ENCODE data around the gene SOWAHD. TPM values are rescaled to one million over a fixed set of nuclear protein-coding genes. Genes with fewer than 3 reads are reported as not detected.
"Not testable (repeated sequence)": the region's sequence is repeated elsewhere in the genome, so short reads cannot be mapped to it uniquely, and the experiment has no call there.

SOWAHD gene
- total RNA-seq, 4 donors from 2014 or later, result 0.64 TPM; not detected in 3

GRCh38 chrX:119763836-119764387, 5.5 kb downstream of the SOWAHD start:
- no peak for DNase-seq (ENCODE audit: low spot score in 2 of 2)
- Histone ChIP-seq H3K4me3 (no peak overlapping the region), H3K9me3 (no peaks in the 10 kb centered on the region), H3K27me3 (no peaks in the 10 kb centered on the region), H3K36me3 (no peaks in the 10 kb centered on the region), H3K27ac (no peak overlapping the region), H3K4me1 (peaks cover 2% of the 10 kb centered on the region)
- 81% methylated on average over 6 of the region's 6 CpGs for WGBS
- TF ChIP-seq, protein P1, sequence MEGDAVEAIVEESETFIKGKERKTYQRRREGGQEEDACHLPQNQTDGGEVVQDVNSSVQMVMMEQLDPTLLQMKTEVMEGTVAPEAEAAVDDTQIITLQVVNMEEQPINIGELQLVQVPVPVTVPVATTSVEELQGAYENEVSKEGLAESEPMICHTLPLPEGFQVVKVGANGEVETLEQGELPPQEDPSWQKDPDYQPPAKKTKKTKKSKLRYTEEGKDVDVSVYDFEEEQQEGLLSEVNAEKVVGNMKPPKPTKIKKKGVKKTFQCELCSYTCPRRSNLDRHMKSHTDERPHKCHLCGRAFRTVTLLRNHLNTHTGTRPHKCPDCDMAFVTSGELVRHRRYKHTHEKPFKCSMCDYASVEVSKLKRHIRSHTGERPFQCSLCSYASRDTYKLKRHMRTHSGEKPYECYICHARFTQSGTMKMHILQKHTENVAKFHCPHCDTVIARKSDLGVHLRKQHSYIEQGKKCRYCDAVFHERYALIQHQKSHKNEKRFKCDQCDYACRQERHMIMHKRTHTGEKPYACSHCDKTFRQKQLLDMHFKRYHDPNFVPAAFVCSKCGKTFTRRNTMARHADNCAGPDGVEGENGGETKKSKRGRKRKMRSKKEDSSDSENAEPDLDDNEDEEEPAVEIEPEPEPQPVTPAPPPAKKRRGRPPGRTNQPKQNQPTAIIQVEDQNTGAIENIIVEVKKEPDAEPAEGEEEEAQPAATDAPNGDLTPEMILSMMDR (IDR thresholded peaks at IDR 0.05), result no peak
- TF ChIP-seq POLR2A (IDR thresholded peaks at IDR 0.05), result no peak
- TF ChIP-seq POLR2AphosphoS5 (IDR thresholded peaks at IDR 0.05), result no peak
- no peak for TF ChIP-seq EP300 (IDR thresholded peaks at IDR 0.05)

DNA sequence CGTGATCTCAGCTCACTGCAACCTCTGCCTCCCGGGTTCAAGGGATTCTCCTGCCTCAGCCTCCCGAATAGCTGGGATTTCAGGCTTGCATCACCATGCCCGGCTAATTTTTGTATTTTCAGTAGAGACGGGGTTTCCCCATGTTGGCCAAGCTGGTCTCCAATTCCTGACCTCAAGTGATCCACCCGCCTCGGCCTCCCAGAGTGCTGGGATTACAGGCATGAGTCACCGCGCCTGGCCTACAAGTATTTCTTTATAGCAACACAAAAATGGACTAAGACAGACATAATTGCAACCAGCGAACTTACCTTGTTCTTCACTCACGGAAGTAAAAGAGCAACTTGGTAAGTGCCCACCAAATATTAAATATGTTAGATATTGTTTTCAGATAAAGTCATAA, 10.0 kb downstream of the SOWAHD start:
- H3K27ac ChIP-seq; H3K36me3 ChIP-seq; H3K9me3 ChIP-seq; H3K4me1 ChIP-seq; H3K4me3 ChIP-seq; DNase-seq (ENCODE audit: low spot score in 2 of 2); H3K27me3 ChIP-seq: not testable (repeated sequence)
- WGBS, result 89% methylated on average over 11 of the region's 11 CpGs

GRCh38 chrX:119769388-119769787, 11.0 kb downstream of the SOWAHD start:
- not testable (repeated sequence) for H3K36me3 ChIP-seq; H3K27ac ChIP-seq; H3K4me1 ChIP-seq; H3K27me3 ChIP-seq; DNase-seq (ENCODE audit: low spot score in 2 of 2); H3K9me3 ChIP-seq; H3K4me3 ChIP-seq
- WGBS, result 86% methylated on average over 3 of the region's 3 CpGs

DNA sequence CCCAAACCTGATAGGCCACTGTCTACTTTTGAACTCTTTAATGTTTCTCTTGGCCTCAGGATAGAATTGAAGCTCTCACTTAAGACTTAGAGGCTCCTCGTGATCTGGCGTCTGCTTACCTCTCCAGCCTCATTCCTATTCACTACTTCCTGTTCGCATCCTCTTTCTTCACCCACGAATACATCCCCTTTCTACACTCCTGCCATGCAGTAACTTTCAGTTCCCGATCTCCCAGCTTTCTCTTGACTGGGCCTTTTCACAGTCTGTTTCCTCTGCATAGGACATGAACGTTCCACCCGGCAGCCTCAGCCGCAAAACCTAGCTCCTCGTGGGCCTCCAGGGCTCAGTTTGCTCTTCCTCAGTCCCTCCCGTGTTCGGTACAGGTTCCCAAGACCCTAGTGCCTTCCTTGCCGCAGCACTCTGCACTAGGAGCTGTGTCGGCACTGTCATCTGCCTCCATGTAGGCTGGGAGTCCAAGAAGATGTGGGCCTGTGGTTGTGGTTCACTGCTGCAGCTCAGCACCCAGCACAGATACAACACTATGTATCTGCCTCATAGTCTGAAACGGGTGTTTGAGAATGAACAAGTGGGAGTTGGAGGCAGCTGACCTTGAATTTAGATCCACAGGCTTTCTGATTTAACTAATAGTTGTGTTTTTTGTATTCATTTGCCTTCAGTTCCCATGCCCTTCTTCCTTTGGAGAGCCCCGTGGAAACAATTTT, 17.3 kb downstream of the SOWAHD start:
- DNase-seq (ENCODE audit: low spot score in 2 of 2), result no peak
- H3K27me3 ChIP-seq, result no peaks in the 10 kb centered on the region
- no peaks in the 10 kb centered on the region for H3K36me3 ChIP-seq
- TF ChIP-seq, protein P1 (IDR thresholded peaks at IDR 0.05), result no peak
- TF ChIP-seq POLR2AphosphoS5 (IDR thresholded peaks at IDR 0.05) (no peak), POLR2A (IDR thresholded peaks at IDR 0.05) (no peak), EP300 (IDR thresholded peaks at IDR 0.05) (no peak)
- H3K4me3 ChIP-seq, result no peak overlapping the region
- no peaks in the 10 kb centered on the region for H3K9me3 ChIP-seq
- no peaks in the 10 kb centered on the region for H3K4me1 ChIP-seq
- 87% methylated on average over 15 of the region's 15 CpGs for WGBS
- no peak overlapping the region for H3K27ac ChIP-seq

DNA sequence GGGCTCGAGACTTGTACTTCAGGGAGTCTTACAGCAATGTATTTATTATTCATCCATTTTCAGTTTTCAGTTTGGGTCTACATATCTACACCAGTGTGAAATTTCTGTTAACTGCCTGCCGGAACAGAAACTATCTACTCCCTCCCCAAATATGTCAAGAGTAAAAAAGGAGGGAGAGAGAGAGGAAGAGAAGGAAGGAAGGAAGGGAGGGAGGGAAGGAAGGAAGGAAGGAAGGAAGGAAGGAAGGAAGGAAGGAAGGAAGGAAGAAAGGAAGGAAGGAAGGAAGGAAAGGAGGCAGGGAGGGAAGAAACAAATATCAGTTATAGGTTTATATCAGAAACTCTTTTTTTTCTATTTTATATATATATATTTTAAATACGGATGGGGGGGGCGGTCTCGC, 20.4 kb downstream of the SOWAHD start:
- H3K4me3 ChIP-seq, result no peak overlapping the region
- no peak for DNase-seq (ENCODE audit: low spot score in 2 of 2)
- peaks cover 2% of the 10 kb centered on the region for H3K36me3 ChIP-seq
- H3K27me3 ChIP-seq, result no peaks in the 10 kb centered on the region
- no peaks in the 10 kb centered on the region for H3K9me3 ChIP-seq
- H3K27ac ChIP-seq, result no peak overlapping the region
- 78% methylated on average over 5 of the region's 5 CpGs for WGBS
- H3K4me1 ChIP-seq, result no peaks in the 10 kb centered on the region
- TF ChIP-seq POLR2A (IDR thresholded peaks at IDR 0.05) (no peak), EP300 (IDR thresholded peaks at IDR 0.05) (no peak), POLR2AphosphoS5 (IDR thresholded peaks at IDR 0.05) (no peak)
- TF ChIP-seq, protein P1 (IDR thresholded peaks at IDR 0.05), result no peak

DNA sequence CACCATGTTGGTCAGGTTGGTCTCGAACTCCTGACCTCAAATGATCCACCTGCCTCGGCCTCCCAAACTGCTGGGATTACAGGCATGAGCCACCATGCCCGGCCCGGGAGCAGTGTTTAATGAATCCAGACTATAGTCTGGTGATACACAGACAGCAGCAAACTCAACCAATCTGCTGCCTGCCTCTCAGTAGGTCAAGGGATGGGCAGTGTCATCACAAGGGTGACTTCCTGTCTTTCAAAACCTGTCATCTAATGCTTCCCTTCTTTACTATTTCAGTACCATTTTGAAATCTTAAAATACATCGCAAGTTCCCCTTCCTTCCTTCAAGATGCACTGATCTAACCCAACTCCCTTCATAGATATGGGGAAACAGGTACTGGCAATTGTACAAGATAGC, 24.6 kb downstream of the SOWAHD start:
- no peaks in the 10 kb centered on the region for H3K27me3 ChIP-seq
- H3K36me3 ChIP-seq, result peaks cover 21% of the 10 kb centered on the region
- 80% methylated on average over 5 of the region's 5 CpGs for WGBS
- DNase-seq (ENCODE audit: low spot score in 2 of 2), result no peak
- H3K27ac ChIP-seq, result no peak overlapping the region
- no peak overlapping the region for H3K4me3 ChIP-seq
- H3K4me1 ChIP-seq, result peaks cover 5% of the 10 kb centered on the region
- TF ChIP-seq, protein P1 (IDR thresholded peaks at IDR 0.05), result no peak
- TF ChIP-seq EP300 (IDR thresholded peaks at IDR 0.05) (no peak), POLR2AphosphoS5 (IDR thresholded peaks at IDR 0.05) (no peak), POLR2A (IDR thresholded peaks at IDR 0.05) (no peak)
- no peaks in the 10 kb centered on the region for H3K9me3 ChIP-seq
